GM21786 (cell line): ENCODE data around the gene IDS.
"Not testable (repeated sequence)": the region's sequence is repeated elsewhere in the genome, so short reads cannot be mapped to it uniquely, and the experiment has no call there.

Experiments
- ATAC-seq: cut with Tn5 transposase; IDR thresholded peaks from one replicate; pipeline ENCODE4 v1.9.1; 2021; ENCODE audit not compliant: unreplicated experiment

The IDS gene

GRCh38 chrX:149504915-149505651 lies at the start of gene IDS:
IDS (minus strand) TSS chrX:149505306; CDS start chrX:149505137, 169 bp downstream.
- peak; percentile 67 for ATAC-seq

GRCh38 chrX:149551939-149552248 lies 46.8 kb upstream of the IDS start:
- not testable (repeated sequence) for ATAC-seq

GRCh38 chrX:149551245-149551938 lies 46.3 kb upstream of the IDS start:
- ATAC-seq, result peak; percentile 49

- ATAC-seq, result not testable (repeated sequence)
Measured at GRCh38 chrX:149550454-149550853, 45.3 kb upstream of the IDS start.

GRCh38 chrX:149549701-149550100 lies 44.6 kb upstream of the IDS start, which contains the start of gene HSFX3:
HSFX3 (minus strand) TSS chrX:149549924; CDS start chrX:149549852, 72 bp downstream.
- ATAC-seq, result not testable (repeated sequence)

GRCh38 chrX:149547782-149548181 lies 42.7 kb upstream of the IDS start:
- not testable (repeated sequence) for ATAC-seq

- not testable (repeated sequence) for ATAC-seq
Measured at GRCh38 chrX:149546962-149547361, 41.9 kb upstream of the IDS start.

- ATAC-seq, result peak; percentile 60
Measured at GRCh38 chrX:149545545-149546543, 40.7 kb upstream of the IDS start.

GRCh38 chrX:149541521-149542047 lies 36.5 kb upstream of the IDS start:
- ATAC-seq, result no peak

- ATAC-seq, result peak; percentile 80
Measured at GRCh38 chrX:149540621-149541520, 35.8 kb upstream of the IDS start, which contains the start of gene EOLA1. EOLA1 (plus strand) TSS chrX:149541012; CDS start chrX:149545631, 4,619 bp downstream.

GRCh38 chrX:149540131-149540620 lies 35.1 kb upstream of the IDS start:
- peak; percentile 4 for ATAC-seq

GRCh38 chrX:149539283-149540130 lies 34.4 kb upstream of the IDS start:
- peak; percentile 49 for ATAC-seq

GRCh38 chrX:149537474-149537873 lies 32.4 kb upstream of the IDS start:
- not testable (repeated sequence) for ATAC-seq

GRCh38 chrX:149534926-149535602 lies 30.0 kb upstream of the IDS start:
- ATAC-seq, result not testable (repeated sequence)

GRCh38 chrX:149533999-149534398 lies 28.9 kb upstream of the IDS start:
- ATAC-seq, result not testable (repeated sequence)

GRCh38 chrX:149532868-149533267 lies 27.8 kb upstream of the IDS start:
- ATAC-seq, result not testable (repeated sequence)

- peak; percentile 77 for ATAC-seq
Measured at GRCh38 chrX:149531599-149531998, 26.5 kb upstream of the IDS start.

GRCh38 chrX:149528381-149528780 lies 23.3 kb upstream of the IDS start:
- ATAC-seq, result no peak
